WTC11 (cell line): ENCODE data around the gene MYO7B.

Experiments used
- CTCF ChIP-seq: fragments of 200-600 bp; IDR thresholded peaks from 2 replicates; pipeline ENCODE4 v1.8.0; 2022; ENCODE audit warnings: antibody characterized with exemption
- TF ChIP-seq, protein P1 (sequence below): sonication (generic); formaldehyde crosslinking; IDR thresholded peaks from 2 replicates; pipeline ENCODE4 v1.8.1; 2022; ENCODE audit warnings: low read depth, missing genetic modification reagents, borderline replicate concordance
- TF ChIP-seq, protein P2 (sequence below): sonication (generic); formaldehyde crosslinking; IDR thresholded peaks from 2 replicates; pipeline ENCODE4 v1.8.1; 2022; ENCODE audit warnings: mild to moderate bottlenecking, moderate library complexity, missing genetic modification reagents
- TF ChIP-seq, protein P3 (sequence below): sonication (generic); formaldehyde crosslinking; conservative IDR thresholded peaks from 2 replicates; pipeline ENCODE4 v1.8.1; 2022; ENCODE audit warnings: mild to moderate bottlenecking, missing genetic modification reagents

- TF ChIP-seq, protein P1, sequence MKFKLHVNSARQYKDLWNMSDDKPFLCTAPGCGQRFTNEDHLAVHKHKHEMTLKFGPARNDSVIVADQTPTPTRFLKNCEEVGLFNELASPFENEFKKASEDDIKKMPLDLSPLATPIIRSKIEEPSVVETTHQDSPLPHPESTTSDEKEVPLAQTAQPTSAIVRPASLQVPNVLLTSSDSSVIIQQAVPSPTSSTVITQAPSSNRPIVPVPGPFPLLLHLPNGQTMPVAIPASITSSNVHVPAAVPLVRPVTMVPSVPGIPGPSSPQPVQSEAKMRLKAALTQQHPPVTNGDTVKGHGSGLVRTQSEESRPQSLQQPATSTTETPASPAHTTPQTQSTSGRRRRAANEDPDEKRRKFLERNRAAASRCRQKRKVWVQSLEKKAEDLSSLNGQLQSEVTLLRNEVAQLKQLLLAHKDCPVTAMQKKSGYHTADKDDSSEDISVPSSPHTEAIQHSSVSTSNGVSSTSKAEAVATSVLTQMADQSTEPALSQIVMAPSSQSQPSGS: no peak
- TF ChIP-seq CTCF: no peak
- TF ChIP-seq, protein P2, sequence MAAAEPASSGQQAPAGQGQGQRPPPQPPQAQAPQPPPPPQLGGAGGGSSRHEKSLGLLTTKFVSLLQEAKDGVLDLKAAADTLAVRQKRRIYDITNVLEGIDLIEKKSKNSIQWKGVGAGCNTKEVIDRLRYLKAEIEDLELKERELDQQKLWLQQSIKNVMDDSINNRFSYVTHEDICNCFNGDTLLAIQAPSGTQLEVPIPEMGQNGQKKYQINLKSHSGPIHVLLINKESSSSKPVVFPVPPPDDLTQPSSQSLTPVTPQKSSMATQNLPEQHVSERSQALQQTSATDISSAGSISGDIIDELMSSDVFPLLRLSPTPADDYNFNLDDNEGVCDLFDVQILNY: no peak
- TF ChIP-seq, protein P3, sequence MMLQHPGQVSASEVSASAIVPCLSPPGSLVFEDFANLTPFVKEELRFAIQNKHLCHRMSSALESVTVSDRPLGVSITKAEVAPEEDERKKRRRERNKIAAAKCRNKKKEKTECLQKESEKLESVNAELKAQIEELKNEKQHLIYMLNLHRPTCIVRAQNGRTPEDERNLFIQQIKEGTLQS (CRISPR knock-in tag): no peak
Observed at GRCh38 chr2:127681288-127681804, 145.9 kb downstream of the MYO7B start.
